PC-9 (cell line): ENCODE data around the gene FARS2. TPM values are rescaled to one million over a fixed set of nuclear protein-coding genes. Genes with fewer than 3 reads are reported as not detected.

Source experiments
- BruUV-seq: library from RNA; stranded (reverse); fragments of 400-500 nt; replicated peaks from 2 replicates; lab custom pipeline; 2021; lab: Mats Ljungman, UMichigan
- CTCF ChIA-PET: fragments of 300-600 bp; sonication (Branson Sonifier 250); formaldehyde crosslinking; loops from one replicate; lab custom pipeline; 2022; ENCODE audit warnings: antibody characterized with exemption; lab: Charles Lee
- POLR2A ChIA-PET: fragments of 300-600 bp; sonication (Branson Sonifier 250); formaldehyde crosslinking; loops from one replicate; lab custom pipeline; 2022; ENCODE audit warnings: antibody characterized with exemption; ENCODE audit not compliant: unreplicated experiment; lab: Charles Lee
- DNase-seq, 2 experiments: peaks; one replicate each; pipeline versions ENCODE4 v3.0.0 to v3.0.0-alpha.2; 2015 to 2022; ENCODE audit warnings: mixed read lengths in 1 of 2
- H2AFZ ChIP-seq: fragments of 200-600 bp; sonication (generic); 2 replicates; pipeline ENCODE4 v1.8.1; 2017; ENCODE audit warnings: antibody characterized with exemption
- H3F3A ChIP-seq: fragments of 200-600 bp; sonication (generic); 2 replicates; pipeline ENCODE4 v1.8.1; 2017; ENCODE audit warnings: antibody characterized with exemption, mild to moderate bottlenecking, low read depth; ENCODE audit not compliant: insufficient read depth
- H3K27ac ChIP-seq: fragments of 200-600 bp; sonication (generic); 2 replicates; pipeline ENCODE4 v1.6.1; 2016; ENCODE audit warnings: mixed run types
- H3K27me3 ChIP-seq: fragments of 200-600 bp; sonication (generic); 2 replicates; pipeline ENCODE4 v1.6.1; 2016; ENCODE audit warnings: low read depth, mixed run types; ENCODE audit not compliant: insufficient read depth
- H3K36me3 ChIP-seq: fragments of 200-600 bp; sonication (generic); 2 replicates; pipeline ENCODE4 v1.6.1; 2016; ENCODE audit warnings: low read depth, mixed run types
- H3K4me1 ChIP-seq: fragments of 200-600 bp; sonication (generic); replicated peaks from 2 replicates; pipeline ENCODE4 v1.6.1; 2016; ENCODE audit warnings: mixed run types; ENCODE audit not compliant: insufficient read depth
- H3K4me2 ChIP-seq: fragments of 200-600 bp; sonication (generic); 2 replicates; pipeline ENCODE4 v1.6.1; 2017; ENCODE audit warnings: mixed run types
- H3K4me3 ChIP-seq: fragments of 200-600 bp; sonication (generic); 2 replicates; pipeline ENCODE4 v1.6.1; 2016; ENCODE audit warnings: mixed run types
- H3K79me2 ChIP-seq: fragments of 200-600 bp; sonication (generic); 2 replicates; pipeline ENCODE4 v1.6.1; 2017; ENCODE audit warnings: low read depth, mixed run types
- H3K9me2 ChIP-seq: fragments of 200-600 bp; sonication (generic); 2 replicates; pipeline ENCODE4 v1.8.1; 2017; ENCODE audit warnings: mild to moderate bottlenecking; ENCODE audit not compliant: insufficient read depth
- H3K9me3 ChIP-seq: fragments of 200-600 bp; sonication (generic); 2 replicates; pipeline ENCODE4 v1.8.1; 2016; ENCODE audit warnings: low read depth; ENCODE audit not compliant: insufficient read depth
- H4K20me1 ChIP-seq: fragments of 200-600 bp; sonication (generic); 2 replicates; pipeline ENCODE4 v1.8.1; 2017; ENCODE audit not compliant: insufficient read depth
- CTCF ChIP-seq: fragments of 200-600 bp; sonication (generic); conservative IDR thresholded peaks from 2 replicates; pipeline ENCODE4 v1.6.1; 2017; ENCODE audit warnings: mixed run types, antibody characterized with exemption, mild to moderate bottlenecking, moderate library complexity
- EZH2 ChIP-seq: fragments of 200-600 bp; sonication (generic); IDR thresholded peaks from 2 replicates; pipeline ENCODE4 v1.8.0; 2017; ENCODE audit warnings: antibody characterized with exemption, low read depth
- intact Hi-C: fragments of 100-400 bp; cut with micrococcal nuclease; formaldehyde crosslinking; loops from one replicate; pipeline ENCODE4 v1.10.0; 2022; ENCODE audit not compliant: unreplicated experiment
- total RNA-seq: library from RNA; stranded (reverse); gene quantifications from 2 replicates; pipeline ENCODE4 v1.2.3, GENCODE V29; 2021

Gene FARS2
- total RNA-seq, 1 experiment from 2014 or later, result 26.7 TPM

- no peaks in the 10 kb centered on the region for H3K36me3 ChIP-seq
- POLR2A ChIA-PET, result no interaction called here
- no peaks in the 10 kb centered on the region for H3K9me3 ChIP-seq
- no peaks in the 10 kb centered on the region for H3F3A ChIP-seq
- H4K20me1 ChIP-seq, result no peaks in the 10 kb centered on the region
- no peak for DNase-seq
- TF ChIP-seq CTCF (no peak), EZH2 (no peak)
- H3K4me2 ChIP-seq, result no peak overlapping the region
- CTCF ChIA-PET, result no interaction called here
- H3K79me2 ChIP-seq, result no peaks in the 10 kb centered on the region
- no peak overlapping the region for H3K4me3 ChIP-seq
- H3K27me3 ChIP-seq, result no peaks in the 10 kb centered on the region
- intact Hi-C loops, result no loop called here
- no TSS peak for BruUV-seq
- H3K9me2 ChIP-seq, result no peaks in the 10 kb centered on the region
- no peaks in the 10 kb centered on the region for H3K4me1 ChIP-seq
- H3K27ac ChIP-seq, result no peak overlapping the region
- H2AFZ ChIP-seq, result no peak overlapping the region
Observed at GRCh38 chr6:5390177-5390576, 128.9 kb downstream of the FARS2 start.

GRCh38 chr6:5394280-5394679, 133.0 kb downstream of the FARS2 start:
- Histone ChIP-seq H3K79me2 (no peaks in the 10 kb centered on the region), H3K4me1 (no peaks in the 10 kb centered on the region), H3K9me3 (no peaks in the 10 kb centered on the region), H3K4me2 (no peak overlapping the region), H4K20me1 (no peaks in the 10 kb centered on the region), H3K9me2 (no peaks in the 10 kb centered on the region), H2AFZ (no peak overlapping the region), H3K27me3 (no peaks in the 10 kb centered on the region), H3F3A (no peaks in the 10 kb centered on the region), H3K4me3 (no peak overlapping the region), H3K27ac (no peak overlapping the region), H3K36me3 (no peaks in the 10 kb centered on the region)
- POLR2A ChIA-PET, result no interaction called here
- intact Hi-C loops, result no loop called here
- TF ChIP-seq CTCF (no peak), EZH2 (no peak)
- DNase-seq, result no peak
- no TSS peak for BruUV-seq
- CTCF ChIA-PET, result no interaction called here

- POLR2A ChIA-PET, result no interaction called here
- Histone ChIP-seq H3K36me3 (no peaks in the 10 kb centered on the region), H3K4me3 (no peak overlapping the region), H4K20me1 (no peaks in the 10 kb centered on the region; the same call in 1 of the 2 replicates), H3K27ac (no peak overlapping the region), H3K9me2 (no peaks in the 10 kb centered on the region), H3K9me3 (no peaks in the 10 kb centered on the region), H3F3A (no peaks in the 10 kb centered on the region), H3K4me1 (no peaks in the 10 kb centered on the region), H3K79me2 (no peaks in the 10 kb centered on the region), H3K4me2 (no peak overlapping the region), H2AFZ (no peak overlapping the region), H3K27me3 (no peaks in the 10 kb centered on the region)
- BruUV-seq, result no TSS peak
- TF ChIP-seq CTCF (0 out of 2 replicates have a peak, but pooled peaks have one; percentile 8), EZH2 (no peak)
- intact Hi-C loops, result no loop called here
- CTCF ChIA-PET, result interaction anchor here (0.7 to 1.0 kb wide), 2 partner anchors 252 to 337 kb away, joined by 3 read pairs; no protein-coding TSS in a partner anchor
- DNase-seq, result no peak
Observed at GRCh38 chr6:5395719-5396118, 134.4 kb downstream of the FARS2 start.
